Natural killer cell (primary cell): ENCODE measurements around the gene HS3ST2. TPM values are rescaled to one million over a fixed set of nuclear protein-coding genes. Genes with fewer than 3 reads are reported as not detected.
"Not testable (repeated sequence)": the region's sequence is repeated elsewhere in the genome, so short reads cannot be mapped to it uniquely, and the experiment has no call there.

Source experiments
- ATAC-seq, 3 donors: fragments of 150-1000 bp in 2 of 3; fragments of 200-7000 bp in 1 of 3; cut with Tn5 transposase; 1 replicate in 1 of 3; 2 replicates in 2 of 3; pipeline ENCODE4 v1.10.0; 2021; ENCODE audit warnings: mild to moderate bottlenecking in 2 of 3, moderate library complexity in 2 of 3
- DNase-seq, 2 donors: peaks; one replicate each; pipeline versions ENCODE4 v3.0.0 to v3.0.0-alpha.2; 2013 to 2021; ENCODE audit warnings: mixed read lengths in 1 of 2
- H3K27ac ChIP-seq: one replicate; pipeline ENCODE4 v1.5.1; 2013; ENCODE audit warnings: mild to moderate bottlenecking, low read length
- H3K27me3 ChIP-seq: one replicate; pipeline ENCODE4 v1.6.1; 2013; ENCODE audit warnings: low read length; ENCODE audit not compliant: control insufficient read depth, insufficient read depth
- H3K36me3 ChIP-seq: one replicate; pipeline ENCODE4 v1.6.1; 2013; ENCODE audit warnings: low read length; ENCODE audit not compliant: control insufficient read depth, insufficient read depth
- H3K4me1 ChIP-seq: one replicate; pipeline ENCODE4 v1.6.1; 2013; ENCODE audit warnings: low read length; ENCODE audit not compliant: control insufficient read depth, insufficient read depth
- H3K4me3 ChIP-seq: one replicate; pipeline ENCODE4 v1.5.1; 2013; ENCODE audit warnings: low read length
- H3K9me3 ChIP-seq: one replicate; pipeline ENCODE4 v1.6.1; 2013; ENCODE audit warnings: low read length; ENCODE audit not compliant: control insufficient read depth, insufficient read depth
- H3K27ac Mint-ChIP-seq, 2 donors: one replicate each; pipeline ENCODE4 v1.8.0; 2022; ENCODE audit warnings: mild to moderate bottlenecking in 2 of 2, mixed read lengths in 2 of 2, moderate library complexity in 1 of 2
- H3K27me3 Mint-ChIP-seq, 2 donors: one replicate each; pipeline ENCODE4 v1.8.0; 2022; ENCODE audit warnings: low read depth in 2 of 2, mixed read lengths in 2 of 2
- H3K36me3 Mint-ChIP-seq: one replicate; pipeline ENCODE4 v1.8.0; 2022; ENCODE audit warnings: mixed read lengths
- H3K4me1 Mint-ChIP-seq, 2 donors: one replicate each; pipeline ENCODE4 v1.8.0; 2022; ENCODE audit warnings: mixed read lengths in 2 of 2
- H3K4me3 Mint-ChIP-seq: one replicate; pipeline ENCODE4 v1.8.0; 2022; ENCODE audit warnings: mild to moderate bottlenecking, moderate library complexity, mixed read lengths
- H3K9me3 Mint-ChIP-seq, 2 donors: one replicate each; pipeline ENCODE4 v1.8.0; 2022; ENCODE audit warnings: mixed read lengths in 2 of 2
- WGBS: methylation state at CpG from one replicate; pipeline ENCODE4 v1.1.7; 2013; ENCODE audit warnings: missing lambda C conversion rate; ENCODE audit not compliant: insufficient coverage; 5-methylcytosine and 5-hydroxymethylcytosine counted together
- intact Hi-C: fragments of 100-400 bp; cut with micrococcal nuclease; formaldehyde crosslinking; loops from one replicate; pipeline ENCODE4 v1.14.2; 2022
- total RNA-seq, 4 donors: library from RNA; stranded (reverse); fragments of 120-200 nt in 1 of 4; gene quantifications; one replicate each; pipeline versions ENCODE4 v1.2.3 to v1.2.4, GENCODE V29; 2013 to 2022
- TF ChIP-seq, protein P1 (sequence below): fragments of 200-600 bp; IDR thresholded peaks from one replicate; pipeline ENCODE4 v1.8.0; 2022; ENCODE audit warnings: antibody characterized with exemption

HS3ST2 gene
- total RNA-seq, 3 donors from 2014 or later (not counting 1 experiment from before 2014, with no cell fraction given): not detected

DNA sequence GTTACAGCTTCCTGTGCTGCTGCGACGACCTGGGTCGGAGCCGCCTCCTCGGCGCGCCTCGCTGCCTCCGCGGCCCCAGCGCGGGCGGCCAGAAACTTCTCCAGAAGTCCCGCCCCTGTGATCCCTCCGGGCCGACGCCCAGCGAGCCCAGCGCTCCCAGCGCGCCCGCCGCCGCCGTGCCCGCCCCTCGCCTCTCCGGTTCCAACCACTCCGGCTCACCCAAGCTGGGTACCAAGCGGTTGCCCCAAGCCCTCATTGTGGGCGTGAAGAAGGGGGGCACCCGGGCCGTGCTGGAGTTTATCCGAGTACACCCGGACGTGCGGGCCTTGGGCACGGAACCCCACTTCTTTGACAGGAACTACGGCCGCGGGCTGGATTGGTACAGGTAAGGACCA lies 746 bp downstream of the HS3ST2 start:
- no peak overlapping the region for H3K4me3 ChIP-seq
- 8% methylated on average over 41 of the region's 41 CpGs for WGBS
- H3K27me3 Mint-ChIP-seq: peaks cover 28 to 32% of the 10 kb centered on the region in 2 donors
- intact Hi-C loops: no loop called here
- H3K36me3 Mint-ChIP-seq: no peaks in the 10 kb centered on the region
- TF ChIP-seq, protein P1, sequence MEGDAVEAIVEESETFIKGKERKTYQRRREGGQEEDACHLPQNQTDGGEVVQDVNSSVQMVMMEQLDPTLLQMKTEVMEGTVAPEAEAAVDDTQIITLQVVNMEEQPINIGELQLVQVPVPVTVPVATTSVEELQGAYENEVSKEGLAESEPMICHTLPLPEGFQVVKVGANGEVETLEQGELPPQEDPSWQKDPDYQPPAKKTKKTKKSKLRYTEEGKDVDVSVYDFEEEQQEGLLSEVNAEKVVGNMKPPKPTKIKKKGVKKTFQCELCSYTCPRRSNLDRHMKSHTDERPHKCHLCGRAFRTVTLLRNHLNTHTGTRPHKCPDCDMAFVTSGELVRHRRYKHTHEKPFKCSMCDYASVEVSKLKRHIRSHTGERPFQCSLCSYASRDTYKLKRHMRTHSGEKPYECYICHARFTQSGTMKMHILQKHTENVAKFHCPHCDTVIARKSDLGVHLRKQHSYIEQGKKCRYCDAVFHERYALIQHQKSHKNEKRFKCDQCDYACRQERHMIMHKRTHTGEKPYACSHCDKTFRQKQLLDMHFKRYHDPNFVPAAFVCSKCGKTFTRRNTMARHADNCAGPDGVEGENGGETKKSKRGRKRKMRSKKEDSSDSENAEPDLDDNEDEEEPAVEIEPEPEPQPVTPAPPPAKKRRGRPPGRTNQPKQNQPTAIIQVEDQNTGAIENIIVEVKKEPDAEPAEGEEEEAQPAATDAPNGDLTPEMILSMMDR: no peak
- no peaks in the 10 kb centered on the region for H3K4me1 Mint-ChIP-seq
- no peaks in the 10 kb centered on the region for H3K4me1 ChIP-seq
- no peak for ATAC-seq
- H3K4me3 Mint-ChIP-seq: no peak overlapping the region
- H3K9me3 Mint-ChIP-seq: peaks cover 0 to 5% of the 10 kb centered on the region in 2 donors
- H3K27ac Mint-ChIP-seq: no peak overlapping the region
- no peak for DNase-seq
- H3K27me3 ChIP-seq: peaks cover 6% of the 10 kb centered on the region
- H3K9me3 ChIP-seq: no peaks in the 10 kb centered on the region
- H3K27ac ChIP-seq: no peak overlapping the region
- no peaks in the 10 kb centered on the region for H3K36me3 ChIP-seq

DNA sequence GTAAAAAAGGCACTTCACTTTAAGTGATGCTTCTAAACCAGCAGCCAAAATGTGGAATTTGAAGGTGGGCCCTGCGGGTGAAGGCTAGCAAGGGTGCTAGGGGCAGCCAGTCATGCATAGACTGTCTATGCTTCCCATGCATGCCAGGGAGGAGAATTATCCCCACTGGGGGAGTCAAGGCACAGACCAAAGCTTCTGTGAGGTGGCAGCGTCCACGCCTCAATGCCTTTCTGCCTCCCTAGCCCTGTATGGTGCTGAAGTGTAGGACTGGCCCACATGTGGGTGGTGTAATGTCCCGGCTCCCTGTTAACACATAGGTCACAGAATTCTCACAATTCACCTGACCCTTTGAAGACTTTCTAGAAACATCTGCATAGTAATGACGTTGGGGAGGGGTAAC lies 1.9 kb downstream of the HS3ST2 start:
- WGBS: 38% methylated on average over 5 of the region's 5 CpGs
- TF ChIP-seq, protein P1: no peak
- Histone ChIP-seq H3K4me3 (no peak overlapping the region), H3K27ac (no peak overlapping the region), H3K27me3 (peaks cover 6% of the 10 kb centered on the region), H3K9me3 (no peaks in the 10 kb centered on the region), H3K4me1 (no peaks in the 10 kb centered on the region), H3K36me3 (no peaks in the 10 kb centered on the region)
- DNase-seq (no peak), ATAC-seq (no peak)
- H3K27ac Mint-ChIP-seq: no peak overlapping the region
- H3K4me1 Mint-ChIP-seq: no peaks in the 10 kb centered on the region
- peaks cover 28 to 32% of the 10 kb centered on the region in 2 donors for H3K27me3 Mint-ChIP-seq
- no peak overlapping the region for H3K4me3 Mint-ChIP-seq
- no peaks in the 10 kb centered on the region for H3K36me3 Mint-ChIP-seq
- intact Hi-C loops: no loop called here
- H3K9me3 Mint-ChIP-seq: peaks cover 0 to 5% of the 10 kb centered on the region in 2 donors

DNA sequence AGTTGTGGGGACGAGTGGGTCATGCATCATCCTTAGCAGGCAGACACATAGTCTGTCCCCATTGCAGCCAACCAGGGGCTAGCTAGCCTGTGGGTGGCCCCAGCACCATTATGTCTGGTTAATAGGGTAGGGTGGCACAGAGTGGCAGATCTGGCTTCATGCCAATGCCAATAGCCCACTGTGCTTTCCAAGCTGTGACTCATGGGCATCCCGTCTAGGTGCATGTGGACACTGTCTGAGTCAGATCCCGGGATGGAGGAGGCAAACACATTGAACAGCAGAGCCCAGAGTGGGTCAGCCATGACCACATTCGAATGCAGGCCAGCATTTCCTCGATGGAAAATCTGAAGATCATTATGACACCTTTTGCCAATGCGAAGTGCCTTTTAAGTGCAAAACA lies 2.5 kb downstream of the HS3ST2 start:
- H3K4me1 ChIP-seq: no peaks in the 10 kb centered on the region
- intact Hi-C loops: no loop called here
- H3K9me3 Mint-ChIP-seq: peaks cover 0 to 5% of the 10 kb centered on the region in 2 donors
- no peaks in the 10 kb centered on the region for H3K36me3 Mint-ChIP-seq
- 82% methylated on average over 6 of the region's 6 CpGs for WGBS
- TF ChIP-seq, protein P1: no peak
- no peaks in the 10 kb centered on the region for H3K9me3 ChIP-seq
- H3K36me3 ChIP-seq: no peaks in the 10 kb centered on the region
- no peak for ATAC-seq
- H3K4me3 Mint-ChIP-seq: no peak overlapping the region
- no peak for DNase-seq
- H3K27me3 ChIP-seq: peaks cover 6% of the 10 kb centered on the region
- no peak overlapping the region for H3K27ac Mint-ChIP-seq
- H3K4me1 Mint-ChIP-seq: no peaks in the 10 kb centered on the region
- no peak overlapping the region for H3K4me3 ChIP-seq
- no peak overlapping the region for H3K27ac ChIP-seq
- peaks cover 27 to 28% of the 10 kb centered on the region in 2 donors for H3K27me3 Mint-ChIP-seq

DNA sequence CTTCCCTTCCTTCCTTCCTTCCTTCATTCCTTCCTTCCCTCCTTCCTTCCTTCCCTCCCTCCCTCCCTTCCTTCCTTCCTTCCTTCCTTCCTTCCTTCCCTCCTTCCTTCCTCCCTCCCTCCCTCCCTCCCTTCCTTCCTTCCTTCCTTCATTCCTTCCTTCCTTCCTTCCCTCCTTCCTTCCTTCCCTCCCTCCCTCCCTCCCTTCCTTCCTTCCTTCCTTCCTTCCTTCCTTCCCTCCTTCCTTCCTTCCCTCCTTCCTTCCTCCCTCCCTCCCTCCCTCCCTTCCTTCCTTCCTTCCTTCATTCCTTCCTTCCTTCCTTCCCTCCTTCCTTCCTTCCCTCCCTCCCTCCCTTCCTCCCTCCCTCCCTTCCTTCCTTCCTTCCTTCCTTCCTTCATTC lies 4.8 kb downstream of the HS3ST2 start:
- peaks cover 6 to 10% of the 10 kb centered on the region in 2 donors for H3K27me3 Mint-ChIP-seq
- H3K27me3 ChIP-seq, H3K4me1 Mint-ChIP-seq, H3K27ac ChIP-seq, H3K4me3 ChIP-seq, intact Hi-C loops, H3K4me1 ChIP-seq, H3K27ac Mint-ChIP-seq, H3K9me3 Mint-ChIP-seq, DNase-seq, H3K36me3 Mint-ChIP-seq, ATAC-seq, H3K9me3 ChIP-seq, H3K4me3 Mint-ChIP-seq, H3K36me3 ChIP-seq: not testable (repeated sequence)
